Vagina (tissue), 2 donors: Measurements from ENCODE around the gene HLA-F.

ENCODE experiments used
- POLR2A ChIP-seq, 2 donors: fragments of 450-650 bp; IDR thresholded peaks; one replicate each; pipeline ENCODE4 v1.6.1; 2017; ENCODE audit warnings: antibody characterized with exemption in 2 of 2, mild to moderate bottlenecking in 2 of 2, moderate library complexity in 2 of 2
- TF ChIP-seq, protein P1 (sequence below), 3 experiments: fragments of 450-650 bp in 2 of 3; fragments of 200-600 bp in 1 of 3; sonication (generic) in 1 of 3; IDR thresholded peaks; one replicate each; pipeline ENCODE4 v1.5.1; 2017 to 2019; ENCODE audit warnings: antibody characterized with exemption in 3 of 3, mild to moderate bottlenecking in 2 of 3, moderate library complexity in 2 of 3

GRCh38 chr6:29708432-29709179 lies 14.6 kb upstream of the HLA-F start:
- TF ChIP-seq, protein P1, sequence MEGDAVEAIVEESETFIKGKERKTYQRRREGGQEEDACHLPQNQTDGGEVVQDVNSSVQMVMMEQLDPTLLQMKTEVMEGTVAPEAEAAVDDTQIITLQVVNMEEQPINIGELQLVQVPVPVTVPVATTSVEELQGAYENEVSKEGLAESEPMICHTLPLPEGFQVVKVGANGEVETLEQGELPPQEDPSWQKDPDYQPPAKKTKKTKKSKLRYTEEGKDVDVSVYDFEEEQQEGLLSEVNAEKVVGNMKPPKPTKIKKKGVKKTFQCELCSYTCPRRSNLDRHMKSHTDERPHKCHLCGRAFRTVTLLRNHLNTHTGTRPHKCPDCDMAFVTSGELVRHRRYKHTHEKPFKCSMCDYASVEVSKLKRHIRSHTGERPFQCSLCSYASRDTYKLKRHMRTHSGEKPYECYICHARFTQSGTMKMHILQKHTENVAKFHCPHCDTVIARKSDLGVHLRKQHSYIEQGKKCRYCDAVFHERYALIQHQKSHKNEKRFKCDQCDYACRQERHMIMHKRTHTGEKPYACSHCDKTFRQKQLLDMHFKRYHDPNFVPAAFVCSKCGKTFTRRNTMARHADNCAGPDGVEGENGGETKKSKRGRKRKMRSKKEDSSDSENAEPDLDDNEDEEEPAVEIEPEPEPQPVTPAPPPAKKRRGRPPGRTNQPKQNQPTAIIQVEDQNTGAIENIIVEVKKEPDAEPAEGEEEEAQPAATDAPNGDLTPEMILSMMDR (IDR thresholded peaks at IDR 0.05): no peak
- no peak for TF ChIP-seq POLR2A (IDR thresholded peaks at IDR 0.05)
